WTC11 (cell line): ENCODE results near the gene RGS1. TPM values are rescaled to one million over a fixed set of nuclear protein-coding genes. Genes with fewer than 3 reads are reported as not detected.

Source experiments
- ATAC-seq: fragments of 200-7000 bp; cut with Tn5 transposase; 2 replicates; pipeline ENCODE4 v1.10.0; 2021; ENCODE audit warnings: mild to moderate bottlenecking, moderate library complexity
- CTCF ChIA-PET: fragments of 300-600 bp; sonication (Branson Sonifier 250); formaldehyde crosslinking; loops from one replicate; lab custom pipeline; 2021; ENCODE audit warnings: antibody characterized with exemption; lab: Charles Lee
- POLR2A ChIA-PET: fragments of 350-600 bp; sonication (Branson Sonifier 250); formaldehyde crosslinking; loops from one replicate; lab custom pipeline; 2021; ENCODE audit warnings: antibody characterized with exemption; lab: Charles Lee
- DNase-seq: peaks from one replicate; pipeline ENCODE4 v3.0.0; 2021; ENCODE audit warnings: low spot score
- H3K27ac Mint-ChIP-seq: 2 replicates; pipeline ENCODE4 v1.8.0; 2021; ENCODE audit warnings: mixed read lengths
- H3K27me3 Mint-ChIP-seq: 2 replicates; pipeline ENCODE4 v1.8.0; 2021; ENCODE audit warnings: low read depth, mild to moderate bottlenecking, moderate library complexity, mixed read lengths
- H3K36me3 Mint-ChIP-seq: 2 replicates; pipeline ENCODE4 v1.8.0; 2021; ENCODE audit warnings: mixed read lengths
- H3K4me1 Mint-ChIP-seq: 2 replicates; pipeline ENCODE4 v1.8.0; 2022; ENCODE audit warnings: mixed read lengths
- H3K4me3 Mint-ChIP-seq: 2 replicates; pipeline ENCODE4 v1.8.0; 2021; ENCODE audit warnings: mild to moderate bottlenecking, moderate library complexity, mixed read lengths
- H3K9me3 Mint-ChIP-seq: 2 replicates; pipeline ENCODE4 v1.8.0; 2021; ENCODE audit warnings: mixed read lengths
- CREM ChIP-seq: sonication (generic); formaldehyde crosslinking; IDR thresholded peaks from 2 replicates; pipeline ENCODE4 v1.8.1; 2022; ENCODE audit warnings: mild to moderate bottlenecking, missing genetic modification reagents, moderate library complexity
- ESRRA ChIP-seq: sonication (generic); formaldehyde crosslinking; IDR thresholded peaks from 2 replicates; pipeline ENCODE4 v1.8.1; 2022; ENCODE audit warnings: mild to moderate bottlenecking, missing genetic modification reagents, borderline replicate concordance
- FOXJ3 ChIP-seq: sonication (generic); formaldehyde crosslinking; IDR thresholded peaks from 2 replicates; pipeline ENCODE4 v1.9.0; 2021; ENCODE audit warnings: missing genetic modification reagents, mild to moderate bottlenecking, borderline replicate concordance
- FOXK1 ChIP-seq: sonication (generic); formaldehyde crosslinking; IDR thresholded peaks from 2 replicates; pipeline ENCODE4 v1.8.0; 2022; ENCODE audit warnings: mild to moderate bottlenecking, moderate library complexity, missing genetic modification reagents
- GRHL2 ChIP-seq: fragments of 250-450 bp; sonication (Bioruptor Pico); IDR thresholded peaks from 2 replicates; pipeline ENCODE4 v1.8.0; 2022; ENCODE audit warnings: mild to moderate bottlenecking, moderate library complexity; ENCODE audit not compliant: insufficient replicate concordance, severe bottlenecking
- IRF2 ChIP-seq: sonication (generic); formaldehyde crosslinking; IDR thresholded peaks from 2 replicates; pipeline ENCODE4 v1.8.0; 2022; ENCODE audit warnings: low read depth, missing genetic modification reagents, borderline replicate concordance
- JUN ChIP-seq: sonication (generic); formaldehyde crosslinking; IDR thresholded peaks from 2 replicates; pipeline ENCODE4 v1.8.0; 2023; ENCODE audit warnings: mild to moderate bottlenecking, missing genetic modification reagents
- MXD4 ChIP-seq: fragments of 250-450 bp; sonication (Bioruptor Pico); IDR thresholded peaks from 2 replicates; pipeline ENCODE4 v1.8.0; 2021; ENCODE audit warnings: mild to moderate bottlenecking, moderate library complexity, borderline replicate concordance
- MYBL2 ChIP-seq: sonication (generic); formaldehyde crosslinking; IDR thresholded peaks from 2 replicates; pipeline ENCODE4 v1.8.1; 2023; ENCODE audit warnings: mild to moderate bottlenecking, moderate library complexity, missing genetic modification reagents
- RELA ChIP-seq: sonication (generic); formaldehyde crosslinking; IDR thresholded peaks from 2 replicates; pipeline ENCODE4 v1.8.1; 2022; ENCODE audit warnings: missing genetic modification reagents, mild to moderate bottlenecking, borderline replicate concordance
- SMAD4 ChIP-seq: sonication (generic); formaldehyde crosslinking; IDR thresholded peaks from 2 replicates; pipeline ENCODE4 v1.8.0; 2022; ENCODE audit warnings: mild to moderate bottlenecking, missing genetic modification reagents
- TEAD1 ChIP-seq: sonication (generic); formaldehyde crosslinking; IDR thresholded peaks from 2 replicates; pipeline ENCODE4 v1.8.0; 2022; ENCODE audit warnings: mild to moderate bottlenecking, missing genetic modification reagents
- ZBTB21 ChIP-seq: sonication (generic); formaldehyde crosslinking; IDR thresholded peaks from 2 replicates; pipeline ENCODE4 v1.8.1; 2023; ENCODE audit warnings: mild to moderate bottlenecking, missing genetic modification reagents, borderline replicate concordance
- ZNF396 ChIP-seq: fragments of 250-450 bp; sonication (Bioruptor Pico); IDR thresholded peaks from 2 replicates; pipeline ENCODE4 v1.8.0; 2021; ENCODE audit warnings: mild to moderate bottlenecking, moderate library complexity, borderline replicate concordance
- ZNF423 ChIP-seq: fragments of 250-450 bp; sonication (Bioruptor Pico); IDR thresholded peaks from 2 replicates; pipeline ENCODE4 v2.1.2; 2022; ENCODE audit warnings: mild to moderate bottlenecking, moderate library complexity
- ZNF671 ChIP-seq: fragments of 250-450 bp; sonication (Bioruptor Pico); IDR thresholded peaks from 2 replicates; pipeline ENCODE4 v1.8.0; 2021; ENCODE audit warnings: mild to moderate bottlenecking
- total RNA-seq: library from RNA; stranded (reverse); gene quantifications from 3 replicates; pipeline ENCODE4 v1.2.3, GENCODE V29; 2021
- TF ChIP-seq, protein P1 (sequence below): sonication (generic); formaldehyde crosslinking; conservative IDR thresholded peaks from 2 replicates; pipeline ENCODE4 v1.8.1; 2022; ENCODE audit warnings: mild to moderate bottlenecking, missing genetic modification reagents
- TF ChIP-seq, protein P2 (sequence below): fragments of 250-450 bp; sonication (Bioruptor Pico); IDR thresholded peaks from 2 replicates; pipeline ENCODE4 v1.9.0; 2021; ENCODE audit warnings: mild to moderate bottlenecking
- TF ChIP-seq, protein P3 (sequence below): sonication (generic); formaldehyde crosslinking; IDR thresholded peaks from 2 replicates; pipeline ENCODE4 v1.8.0; 2022; ENCODE audit warnings: mild to moderate bottlenecking, missing genetic modification reagents
- TF ChIP-seq, protein P4 (sequence below): sonication (generic); formaldehyde crosslinking; IDR thresholded peaks from 2 replicates; pipeline ENCODE4 v1.8.1; 2023; ENCODE audit warnings: mild to moderate bottlenecking, missing genetic modification reagents
- TF ChIP-seq, protein P5 (sequence below): sonication (generic); formaldehyde crosslinking; IDR thresholded peaks from 2 replicates; pipeline ENCODE4 v1.8.0; 2023; ENCODE audit warnings: missing genetic modification reagents
- TF ChIP-seq, protein P6 (sequence below): sonication (generic); formaldehyde crosslinking; IDR thresholded peaks from 2 replicates; pipeline ENCODE4 v1.8.1; 2022; ENCODE audit warnings: missing genetic modification reagents, borderline replicate concordance

RGS1 gene
- total RNA-seq, 1 experiment from 2014 or later, result 0.22 TPM

DNA sequence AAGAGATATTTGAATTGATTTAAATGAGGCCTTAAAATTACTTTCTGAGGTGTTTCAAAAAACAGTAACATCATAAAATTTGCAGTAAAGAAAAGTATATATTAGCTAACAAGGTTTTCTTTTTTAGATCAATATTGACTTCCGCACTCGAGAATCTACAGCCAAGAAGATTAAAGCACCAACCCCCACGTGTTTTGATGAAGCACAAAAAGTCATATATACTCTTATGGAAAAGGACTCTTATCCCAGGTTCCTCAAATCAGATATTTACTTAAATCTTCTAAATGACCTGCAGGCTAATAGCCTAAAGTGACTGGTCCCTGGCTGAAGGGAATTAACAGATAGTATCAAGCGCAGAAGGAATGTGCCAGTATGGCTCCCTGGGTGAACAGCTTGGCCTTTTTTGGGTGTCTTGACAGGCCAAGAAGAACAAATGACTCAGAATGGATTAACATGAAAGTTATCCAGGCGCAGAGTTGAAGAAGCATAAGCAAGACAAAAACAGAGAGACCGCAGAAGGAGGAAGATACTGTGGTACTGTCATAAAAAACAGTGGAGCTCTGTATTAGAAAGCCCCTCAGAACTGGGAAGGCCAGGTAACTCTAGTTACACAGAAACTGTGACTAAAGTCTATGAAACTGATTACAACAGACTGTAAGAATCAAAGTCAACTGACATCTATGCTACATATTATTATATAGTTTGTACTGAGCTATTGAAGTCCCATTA, 3.6 kb downstream of the RGS1 start:
- Mint-ChIP-seq H3K4me3 (no peak overlapping the region), H3K36me3 (no peaks in the 10 kb centered on the region), H3K27me3 (no peaks in the 10 kb centered on the region), H3K4me1 (peaks cover 10% of the 10 kb centered on the region), H3K9me3 (no peaks in the 10 kb centered on the region), H3K27ac (0 out of 2 replicates have a peak overlapping the region, but pooled peaks have one; percentile 39)
- ATAC-seq (no peak), DNase-seq (no peak)
- POLR2A ChIA-PET, result no interaction called here
- TF ChIP-seq MYBL2 (CRISPR knock-in tag) (no peak), ZNF396 (CRISPR knock-in tag) (no peak), RELA (CRISPR knock-in tag) (no peak), ESRRA (CRISPR knock-in tag) (no peak), FOXJ3 (no peak), JUN (no peak), MXD4 (CRISPR knock-in tag) (no peak)
- TF ChIP-seq, protein P1, sequence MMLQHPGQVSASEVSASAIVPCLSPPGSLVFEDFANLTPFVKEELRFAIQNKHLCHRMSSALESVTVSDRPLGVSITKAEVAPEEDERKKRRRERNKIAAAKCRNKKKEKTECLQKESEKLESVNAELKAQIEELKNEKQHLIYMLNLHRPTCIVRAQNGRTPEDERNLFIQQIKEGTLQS, result no peak
- TF ChIP-seq, protein P2, sequence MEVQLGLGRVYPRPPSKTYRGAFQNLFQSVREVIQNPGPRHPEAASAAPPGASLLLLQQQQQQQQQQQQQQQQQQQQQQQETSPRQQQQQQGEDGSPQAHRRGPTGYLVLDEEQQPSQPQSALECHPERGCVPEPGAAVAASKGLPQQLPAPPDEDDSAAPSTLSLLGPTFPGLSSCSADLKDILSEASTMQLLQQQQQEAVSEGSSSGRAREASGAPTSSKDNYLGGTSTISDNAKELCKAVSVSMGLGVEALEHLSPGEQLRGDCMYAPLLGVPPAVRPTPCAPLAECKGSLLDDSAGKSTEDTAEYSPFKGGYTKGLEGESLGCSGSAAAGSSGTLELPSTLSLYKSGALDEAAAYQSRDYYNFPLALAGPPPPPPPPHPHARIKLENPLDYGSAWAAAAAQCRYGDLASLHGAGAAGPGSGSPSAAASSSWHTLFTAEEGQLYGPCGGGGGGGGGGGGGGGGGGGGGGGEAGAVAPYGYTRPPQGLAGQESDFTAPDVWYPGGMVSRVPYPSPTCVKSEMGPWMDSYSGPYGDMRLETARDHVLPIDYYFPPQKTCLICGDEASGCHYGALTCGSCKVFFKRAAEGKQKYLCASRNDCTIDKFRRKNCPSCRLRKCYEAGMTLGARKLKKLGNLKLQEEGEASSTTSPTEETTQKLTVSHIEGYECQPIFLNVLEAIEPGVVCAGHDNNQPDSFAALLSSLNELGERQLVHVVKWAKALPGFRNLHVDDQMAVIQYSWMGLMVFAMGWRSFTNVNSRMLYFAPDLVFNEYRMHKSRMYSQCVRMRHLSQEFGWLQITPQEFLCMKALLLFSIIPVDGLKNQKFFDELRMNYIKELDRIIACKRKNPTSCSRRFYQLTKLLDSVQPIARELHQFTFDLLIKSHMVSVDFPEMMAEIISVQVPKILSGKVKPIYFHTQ (CRISPR knock-in tag), result no peak
- TF ChIP-seq, protein P3, sequence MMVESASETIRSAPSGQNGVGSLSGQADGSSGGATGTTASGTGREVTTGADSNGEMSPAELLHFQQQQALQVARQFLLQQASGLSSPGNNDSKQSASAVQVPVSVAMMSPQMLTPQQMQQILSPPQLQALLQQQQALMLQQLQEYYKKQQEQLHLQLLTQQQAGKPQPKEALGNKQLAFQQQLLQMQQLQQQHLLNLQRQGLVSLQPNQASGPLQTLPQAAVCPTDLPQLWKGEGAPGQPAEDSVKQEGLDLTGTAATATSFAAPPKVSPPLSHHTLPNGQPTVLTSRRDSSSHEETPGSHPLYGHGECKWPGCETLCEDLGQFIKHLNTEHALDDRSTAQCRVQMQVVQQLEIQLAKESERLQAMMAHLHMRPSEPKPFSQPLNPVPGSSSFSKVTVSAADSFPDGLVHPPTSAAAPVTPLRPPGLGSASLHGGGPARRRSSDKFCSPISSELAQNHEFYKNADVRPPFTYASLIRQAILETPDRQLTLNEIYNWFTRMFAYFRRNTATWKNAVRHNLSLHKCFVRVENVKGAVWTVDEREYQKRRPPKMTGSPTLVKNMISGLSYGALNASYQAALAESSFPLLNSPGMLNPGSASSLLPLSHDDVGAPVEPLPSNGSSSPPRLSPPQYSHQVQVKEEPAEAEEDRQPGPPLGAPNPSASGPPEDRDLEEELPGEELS (CRISPR knock-in tag), result no peak
- CTCF ChIA-PET, result interaction anchor here (1.4 kb wide), 1 partner anchor 102 kb away, joined by 7 read pairs; no protein-coding TSS in a partner anchor

DNA sequence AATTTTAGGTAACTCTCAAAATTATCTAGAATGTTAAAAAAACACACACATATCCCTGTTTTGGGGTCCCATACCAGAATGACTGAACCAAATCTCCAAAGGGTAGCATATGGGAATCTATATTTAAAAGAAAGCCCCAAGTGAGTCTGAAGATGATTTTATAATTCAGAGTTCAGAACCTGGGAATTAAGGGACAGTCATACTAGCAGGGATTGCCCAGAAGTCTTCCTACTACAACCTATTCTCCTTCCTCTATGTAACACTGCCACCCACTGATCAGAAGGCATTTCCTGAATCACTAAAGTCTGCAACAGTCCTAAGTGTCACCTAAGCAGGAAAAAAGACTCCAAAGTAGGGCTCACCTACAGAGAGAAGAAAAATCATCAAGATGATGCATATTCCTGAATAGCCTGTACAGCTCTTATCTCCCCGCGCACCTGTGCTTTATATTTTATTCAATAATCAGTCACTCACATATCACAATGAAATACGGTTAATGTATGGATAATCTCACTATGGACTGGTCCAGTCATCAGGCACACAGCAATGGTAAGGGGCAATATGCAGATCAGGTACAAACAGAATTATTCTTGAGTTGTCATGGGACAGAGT, 4.9 kb downstream of the RGS1 start:
- H3K36me3 Mint-ChIP-seq, result no peaks in the 10 kb centered on the region
- ATAC-seq (peak; percentile 98), DNase-seq (no peak)
- H3K27me3 Mint-ChIP-seq, result no peaks in the 10 kb centered on the region
- H3K9me3 Mint-ChIP-seq, result no peaks in the 10 kb centered on the region
- POLR2A ChIA-PET, result no interaction called here
- H3K4me3 Mint-ChIP-seq, result no peak overlapping the region
- peaks cover 10% of the 10 kb centered on the region for H3K4me1 Mint-ChIP-seq
- H3K27ac Mint-ChIP-seq, result no peak overlapping the region
- CTCF ChIA-PET, result interaction anchor here (1.4 kb wide), 1 partner anchor 103 kb away, joined by 7 read pairs; no protein-coding TSS in a partner anchor
- TF ChIP-seq RELA (CRISPR knock-in tag) (no peak), ZNF423 (CRISPR knock-in tag) (no peak), ZNF671 (CRISPR knock-in tag) (no peak), CREM (CRISPR knock-in tag) (no peak), ZBTB21 (CRISPR knock-in tag) (no peak), FOXK1 (CRISPR knock-in tag) (no peak), GRHL2 (CRISPR knock-in tag) (no peak), IRF2 (CRISPR knock-in tag) (no peak), TEAD1 (CRISPR knock-in tag) (no peak), SMAD4 (CRISPR knock-in tag) (no peak)
- TF ChIP-seq, protein P4, sequence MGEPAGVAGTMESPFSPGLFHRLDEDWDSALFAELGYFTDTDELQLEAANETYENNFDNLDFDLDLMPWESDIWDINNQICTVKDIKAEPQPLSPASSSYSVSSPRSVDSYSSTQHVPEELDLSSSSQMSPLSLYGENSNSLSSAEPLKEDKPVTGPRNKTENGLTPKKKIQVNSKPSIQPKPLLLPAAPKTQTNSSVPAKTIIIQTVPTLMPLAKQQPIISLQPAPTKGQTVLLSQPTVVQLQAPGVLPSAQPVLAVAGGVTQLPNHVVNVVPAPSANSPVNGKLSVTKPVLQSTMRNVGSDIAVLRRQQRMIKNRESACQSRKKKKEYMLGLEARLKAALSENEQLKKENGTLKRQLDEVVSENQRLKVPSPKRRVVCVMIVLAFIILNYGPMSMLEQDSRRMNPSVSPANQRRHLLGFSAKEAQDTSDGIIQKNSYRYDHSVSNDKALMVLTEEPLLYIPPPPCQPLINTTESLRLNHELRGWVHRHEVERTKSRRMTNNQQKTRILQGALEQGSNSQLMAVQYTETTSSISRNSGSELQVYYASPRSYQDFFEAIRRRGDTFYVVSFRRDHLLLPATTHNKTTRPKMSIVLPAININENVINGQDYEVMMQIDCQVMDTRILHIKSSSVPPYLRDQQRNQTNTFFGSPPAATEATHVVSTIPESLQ (CRISPR knock-in tag), result no peak
- TF ChIP-seq, protein P5, sequence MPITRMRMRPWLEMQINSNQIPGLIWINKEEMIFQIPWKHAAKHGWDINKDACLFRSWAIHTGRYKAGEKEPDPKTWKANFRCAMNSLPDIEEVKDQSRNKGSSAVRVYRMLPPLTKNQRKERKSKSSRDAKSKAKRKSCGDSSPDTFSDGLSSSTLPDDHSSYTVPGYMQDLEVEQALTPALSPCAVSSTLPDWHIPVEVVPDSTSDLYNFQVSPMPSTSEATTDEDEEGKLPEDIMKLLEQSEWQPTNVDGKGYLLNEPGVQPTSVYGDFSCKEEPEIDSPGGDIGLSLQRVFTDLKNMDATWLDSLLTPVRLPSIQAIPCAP (CRISPR knock-in tag), result no peak
- TF ChIP-seq, protein P6, sequence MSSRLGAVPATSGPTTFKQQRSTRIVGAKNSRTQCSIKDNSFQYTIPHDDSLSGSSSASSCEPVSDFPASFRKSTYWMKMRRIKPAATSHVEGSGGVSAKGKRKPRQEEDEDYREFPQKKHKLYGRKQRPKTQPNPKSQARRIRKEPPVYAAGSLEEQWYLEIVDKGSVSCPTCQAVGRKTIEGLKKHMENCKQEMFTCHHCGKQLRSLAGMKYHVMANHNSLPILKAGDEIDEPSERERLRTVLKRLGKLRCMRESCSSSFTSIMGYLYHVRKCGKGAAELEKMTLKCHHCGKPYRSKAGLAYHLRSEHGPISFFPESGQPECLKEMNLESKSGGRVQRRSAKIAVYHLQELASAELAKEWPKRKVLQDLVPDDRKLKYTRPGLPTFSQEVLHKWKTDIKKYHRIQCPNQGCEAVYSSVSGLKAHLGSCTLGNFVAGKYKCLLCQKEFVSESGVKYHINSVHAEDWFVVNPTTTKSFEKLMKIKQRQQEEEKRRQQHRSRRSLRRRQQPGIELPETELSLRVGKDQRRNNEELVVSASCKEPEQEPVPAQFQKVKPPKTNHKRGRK (CRISPR knock-in tag), result no peak
